HepG2 (cell line): ENCODE results near the gene GLG1. TPM values are rescaled to one million over a fixed set of nuclear protein-coding genes. Genes with fewer than 3 reads are reported as not detected.

Experiments used
- CBX2 ChIP-seq, 2 experiments: fragments of 200-600 bp in 1 of 2; sonication (generic); formaldehyde crosslinking in 1 of 2; IDR thresholded peaks; 2 replicates each; pipeline versions ENCODE4 v1.7.0 to v1.8.1; 2018 to 2022; ENCODE audit warnings: low read depth in 2 of 2, low read length in 1 of 2, mild to moderate bottlenecking in 1 of 2, missing genetic modification reagents in 1 of 2
- ERF ChIP-seq: IDR thresholded peaks from 2 replicates; pipeline ENCODE4 v1.6.1; 2018; ENCODE audit warnings: missing biosample characterization, missing genetic modification reagents
- GZF1 ChIP-seq: sonication (generic); formaldehyde crosslinking; IDR thresholded peaks from 2 replicates; pipeline ENCODE4 v1.5.1; 2020; ENCODE audit warnings: mild to moderate bottlenecking, missing genetic modification reagents
- IKZF4 ChIP-seq: sonication (generic); formaldehyde crosslinking; IDR thresholded peaks from 2 replicates; pipeline ENCODE4 v1.5.1; 2020; ENCODE audit warnings: borderline replicate concordance, mild to moderate bottlenecking, low read depth, missing genetic modification reagents; ENCODE audit errors: not compliant biosample characterization
- KLF6 ChIP-seq: IDR thresholded peaks from 2 replicates; pipeline ENCODE4 v1.8.0; 2016; ENCODE audit warnings: missing biosample characterization, missing genetic modification reagents
- MAF1 ChIP-seq: sonication (generic); formaldehyde crosslinking; IDR thresholded peaks from 2 replicates; pipeline ENCODE4 v1.5.0; 2020; ENCODE audit warnings: missing genetic modification reagents, borderline replicate concordance
- PHB2 ChIP-seq: fragments of 450-650 bp; IDR thresholded peaks from 2 replicates; pipeline ENCODE4 v1.6.1; 2018; ENCODE audit not compliant: partially characterized antibody
- RXRA ChIP-seq: sonication (generic); formaldehyde crosslinking; IDR thresholded peaks from 2 replicates; pipeline ENCODE4 v1.5.1; 2020; ENCODE audit warnings: missing genetic modification reagents
- TERF1 ChIP-seq: sonication (generic); formaldehyde crosslinking; IDR thresholded peaks from 2 replicates; pipeline ENCODE4 v1.8.0; 2022; ENCODE audit warnings: mild to moderate bottlenecking, missing genetic modification reagents, moderate library complexity
- ZNF138 ChIP-seq: sonication (generic); formaldehyde crosslinking; IDR thresholded peaks from 2 replicates; pipeline ENCODE4 v1.5.0; 2020; ENCODE audit warnings: mild to moderate bottlenecking, low read depth, missing genetic modification reagents
- ZNF232 ChIP-seq: sonication (generic); formaldehyde crosslinking; IDR thresholded peaks from 2 replicates; pipeline ENCODE4 v1.4.0; 2020; ENCODE audit warnings: missing genetic modification reagents, borderline replicate concordance
- ZNF253 ChIP-seq: sonication (generic); formaldehyde crosslinking; IDR thresholded peaks from 2 replicates; pipeline ENCODE4 v1.8.0; 2022; ENCODE audit warnings: mild to moderate bottlenecking, missing genetic modification reagents, borderline replicate concordance
- ZNF710 ChIP-seq: sonication (generic); formaldehyde crosslinking; IDR thresholded peaks from 2 replicates; pipeline ENCODE4 v1.5.0; 2020; ENCODE audit warnings: mild to moderate bottlenecking, missing genetic modification reagents, borderline replicate concordance
- ZNF777 ChIP-seq: sonication (generic); formaldehyde crosslinking; IDR thresholded peaks from 2 replicates; pipeline ENCODE4 v1.4.0; 2020; ENCODE audit warnings: missing genetic modification reagents
- polyA plus RNA-seq, 8 experiments: library from polyadenylated mRNA; depleted of rRNA in 3 of 8; stranded (reverse) in 7 of 8; unstranded in 1 of 8; fragments of >200 nt; fragmentation: Illumina TruSeq in 4 of 8; extraction: Trizol in 4 of 8; gene quantifications; 2 replicates each; pipeline versions ENCODE4 v1.2.1 to v1.2.3, GENCODE V29; 2011 to 2016; ENCODE audit warnings: low read depth in 4 of 8, missing spikeins in 1 of 8, mixed read lengths in 1 of 8; ENCODE audit not compliant: insufficient read depth in 1 of 8
- total RNA-seq, 5 experiments: library from RNA; depleted of rRNA; stranded (reverse); fragments of >200 nt; fragmentation: Illumina TruSeq; extraction: Trizol; gene quantifications; 2 replicates each; pipeline ENCODE4 v1.2.3, GENCODE V29; 2016; ENCODE audit warnings: low read depth in 1 of 5
- TF ChIP-seq, protein P1 (sequence below): sonication (generic); formaldehyde crosslinking; IDR thresholded peaks from 2 replicates; pipeline ENCODE4 v1.4.0; 2020; ENCODE audit warnings: missing genetic modification reagents
- TF ChIP-seq, protein P2 (sequence below): sonication (generic); formaldehyde crosslinking; IDR thresholded peaks from one replicate; pipeline ENCODE4 v1.5.1; 2020; ENCODE audit warnings: mild to moderate bottlenecking, missing genetic modification reagents; ENCODE audit errors: not compliant biosample characterization

The GLG1 gene
- total and polyA plus RNA-seq, 2 of the 13 experiments (the other 11 are each of a cell fraction or from before 2014, with no cell fraction given), result 87.7 to 141 TPM

GRCh38 chr16:74606521-74607309 lies at the start of gene GLG1 (continued):
- peak; percentile 92; the same call in 1 of the 2 replicates for TF ChIP-seq ZNF232
- peak; percentile 98 for TF ChIP-seq ERF (CRISPR knock-in tag)
- no peak for TF ChIP-seq PHB2
- TF ChIP-seq ZNF777 (CRISPR knock-in tag), result peak; percentile 60; the same call in 1 of the 2 replicates
- TF ChIP-seq ZNF138 (CRISPR knock-in tag), result no peak
- peak; percentile 80; the same call in 1 of the 2 replicates for TF ChIP-seq MAF1 (CRISPR knock-in tag)
- TF ChIP-seq KLF6 (CRISPR knock-in tag), result peak; percentile 85
- TF ChIP-seq TERF1 (CRISPR knock-in tag), result peak; percentile 93; the same call in 1 of the 2 replicates
- TF ChIP-seq GZF1 (CRISPR knock-in tag), result peak; percentile 84; the same call in 1 of the 2 replicates
- TF ChIP-seq ZNF710 (CRISPR knock-in tag), result peak; percentile 71; the same call in 1 of the 2 replicates
- peak; percentile 80; the same call in 1 of the 2 replicates for TF ChIP-seq ZNF253 (CRISPR knock-in tag)
- TF ChIP-seq IKZF4 (CRISPR knock-in tag), result peak; percentile 36
- TF ChIP-seq, protein P1, sequence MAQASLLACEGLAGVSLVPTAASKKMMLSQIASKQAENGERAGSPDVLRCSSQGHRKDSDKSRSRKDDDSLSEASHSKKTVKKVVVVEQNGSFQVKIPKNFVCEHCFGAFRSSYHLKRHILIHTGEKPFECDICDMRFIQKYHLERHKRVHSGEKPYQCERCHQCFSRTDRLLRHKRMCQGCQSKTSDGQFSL (CRISPR knock-in tag), result peak; percentile 82
- peak; percentile 84 for TF ChIP-seq RXRA (CRISPR knock-in tag)
- TF ChIP-seq, protein P2, sequence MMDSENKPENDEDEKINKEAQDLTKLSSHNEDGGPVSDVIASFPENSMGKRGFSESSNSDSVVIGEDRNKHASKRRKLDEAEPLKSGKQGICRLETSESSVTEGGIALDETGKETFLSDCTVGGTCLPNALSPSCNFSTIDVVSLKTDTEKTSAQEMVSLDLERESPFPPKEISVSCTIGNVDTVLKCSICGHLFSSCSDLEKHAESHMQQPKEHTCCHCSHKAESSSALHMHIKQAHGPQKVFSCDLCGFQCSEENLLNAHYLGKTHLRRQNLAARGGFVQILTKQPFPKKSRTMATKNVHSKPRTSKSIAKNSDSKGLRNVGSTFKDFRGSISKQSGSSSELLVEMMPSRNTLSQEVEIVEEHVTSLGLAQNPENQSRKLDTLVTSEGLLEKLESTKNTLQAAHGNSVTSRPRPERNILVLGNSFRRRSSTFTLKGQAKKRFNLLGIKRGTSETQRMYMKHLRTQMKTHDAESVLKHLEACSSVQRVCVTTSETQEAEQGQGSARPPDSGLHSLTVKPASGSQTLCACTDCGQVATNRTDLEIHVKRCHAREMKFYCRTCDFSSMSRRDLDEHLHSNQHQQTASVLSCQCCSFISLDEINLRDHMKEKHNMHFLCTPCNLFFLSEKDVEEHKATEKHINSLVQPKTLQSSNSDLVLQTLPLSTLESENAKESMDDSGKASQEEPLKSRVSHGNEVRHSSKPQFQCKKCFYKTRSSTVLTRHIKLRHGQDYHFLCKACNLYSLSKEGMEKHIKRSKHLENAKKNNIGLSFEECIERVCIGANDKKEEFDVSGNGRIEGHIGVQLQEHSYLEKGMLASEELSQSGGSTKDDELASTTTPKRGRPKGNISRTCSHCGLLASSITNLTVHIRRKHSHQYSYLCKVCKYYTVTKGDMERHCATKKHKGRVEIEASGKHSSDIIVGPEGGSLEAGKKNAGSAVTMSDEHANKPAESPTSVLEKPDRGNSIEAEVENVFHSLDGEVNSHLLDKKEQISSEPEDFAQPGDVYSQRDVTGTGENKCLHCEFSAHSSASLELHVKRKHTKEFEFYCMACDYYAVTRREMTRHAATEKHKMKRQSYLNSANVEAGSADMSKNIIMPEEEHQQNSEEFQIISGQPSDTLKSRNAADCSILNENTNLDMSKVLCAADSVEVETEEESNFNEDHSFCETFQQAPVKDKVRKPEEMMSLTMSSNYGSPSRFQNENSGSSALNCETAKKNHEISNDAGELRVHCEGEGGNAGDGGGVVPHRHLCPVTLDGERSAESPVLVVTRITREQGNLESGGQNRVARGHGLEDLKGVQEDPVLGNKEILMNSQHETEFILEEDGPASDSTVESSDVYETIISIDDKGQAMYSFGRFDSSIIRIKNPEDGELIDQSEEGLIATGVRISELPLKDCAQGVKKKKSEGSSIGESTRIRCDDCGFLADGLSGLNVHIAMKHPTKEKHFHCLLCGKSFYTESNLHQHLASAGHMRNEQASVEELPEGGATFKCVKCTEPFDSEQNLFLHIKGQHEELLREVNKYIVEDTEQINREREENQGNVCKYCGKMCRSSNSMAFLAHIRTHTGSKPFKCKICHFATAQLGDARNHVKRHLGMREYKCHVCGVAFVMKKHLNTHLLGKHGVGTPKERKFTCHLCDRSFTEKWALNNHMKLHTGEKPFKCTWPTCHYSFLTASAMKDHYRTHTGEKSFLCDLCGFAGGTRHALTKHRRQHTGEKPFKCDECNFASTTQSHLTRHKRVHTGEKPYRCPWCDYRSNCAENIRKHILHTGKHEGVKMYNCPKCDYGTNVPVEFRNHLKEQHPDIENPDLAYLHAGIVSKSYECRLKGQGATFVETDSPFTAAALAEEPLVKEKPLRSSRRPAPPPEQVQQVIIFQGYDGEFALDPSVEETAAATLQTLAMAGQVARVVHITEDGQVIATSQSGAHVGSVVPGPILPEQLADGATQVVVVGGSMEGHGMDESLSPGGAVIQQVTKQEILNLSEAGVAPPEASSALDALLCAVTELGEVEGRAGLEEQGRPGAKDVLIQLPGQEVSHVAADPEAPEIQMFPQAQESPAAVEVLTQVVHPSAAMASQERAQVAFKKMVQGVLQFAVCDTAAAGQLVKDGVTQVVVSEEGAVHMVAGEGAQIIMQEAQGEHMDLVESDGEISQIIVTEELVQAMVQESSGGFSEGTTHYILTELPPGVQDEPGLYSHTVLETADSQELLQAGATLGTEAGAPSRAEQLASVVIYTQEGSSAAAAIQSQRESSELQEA (CRISPR knock-in tag), result peak; percentile 94
- no peak for TF ChIP-seq CBX2 (IDR thresholded peaks at IDR 0.05; ENCODE audit: low read depth, low read length)
- 0 out of 2 replicates have a peak, but pooled peaks have one; percentile 53 for TF ChIP-seq CBX2 (CRISPR knock-in tag; IDR thresholded peaks at IDR 0.05; ENCODE audit: low read depth)
